Measurements from ENCODE around the gene ERBB4.

- TF ChIP-seq CTCF (IDR thresholded peaks at IDR 0.05): peak; percentile 69
- no peak for TF ChIP-seq ZFX (IDR thresholded peaks at IDR 0.05; ENCODE audit: borderline replicate concordance)
Observed at GRCh38 chr2:212520340-212520739, 18.3 kb downstream of the ERBB4 start.

Data from 22Rv1 (cell line).